ENCODE results near the gene HHEX.

HHEX gene

GRCh38 chr10:92692697-92693533, 3.2 kb downstream of the HHEX start:
- no peak for DNase-seq (ENCODE audit: low spot score)

GRCh38 chr10:92693534-92693893, 3.8 kb downstream of the HHEX start:
- no peak for DNase-seq (ENCODE audit: low spot score)

- no peak for DNase-seq (ENCODE audit: low spot score)
Measured at GRCh38 chr10:92695679-92696605, 6.2 kb downstream of the HHEX start.

GRCh38 chr10:92696606-92697383, 7.0 kb downstream of the HHEX start:
- no peak for DNase-seq (ENCODE audit: low spot score)

GRCh38 chr10:92697663-92698511, 8.1 kb downstream of the HHEX start:
- no peak for DNase-seq (ENCODE audit: low spot score)

- DNase-seq (ENCODE audit: low spot score), result no peak
Measured at GRCh38 chr10:92699193-92699517, 9.4 kb downstream of the HHEX start.

- no peak for DNase-seq (ENCODE audit: low spot score)
Measured at GRCh38 chr10:92699518-92700381, 10.0 kb downstream of the HHEX start.

- no peak for DNase-seq (ENCODE audit: low spot score)
Measured at GRCh38 chr10:92702301-92702916, 12.7 kb downstream of the HHEX start.

GRCh38 chr10:92712016-92712889, 22.5 kb downstream of the HHEX start:
- no peak for DNase-seq (ENCODE audit: low spot score)

GRCh38 chr10:92714152-92714845, 24.5 kb downstream of the HHEX start:
- DNase-seq (ENCODE audit: low spot score), result no peak

- no peak for DNase-seq (ENCODE audit: low spot score)
Measured at GRCh38 chr10:92714872-92715271, 25.1 kb downstream of the HHEX start.

GRCh38 chr10:92719991-92720830, 30.5 kb downstream of the HHEX start:
- DNase-seq (ENCODE audit: low spot score), result no peak

- no peak for DNase-seq (ENCODE audit: low spot score)
Measured at GRCh38 chr10:92720831-92721165, 31.0 kb downstream of the HHEX start.

- no peak for DNase-seq (ENCODE audit: low spot score)
Measured at GRCh38 chr10:92722349-92722748, 32.6 kb downstream of the HHEX start.

- no peak for DNase-seq (ENCODE audit: low spot score)
Measured at GRCh38 chr10:92727141-92727540, 37.4 kb downstream of the HHEX start.

GRCh38 chr10:92727550-92727949, 37.8 kb downstream of the HHEX start:
- no peak for DNase-seq (ENCODE audit: low spot score)

GRCh38 chr10:92729886-92730285, 40.1 kb downstream of the HHEX start:
- DNase-seq (ENCODE audit: low spot score), result no peak

- DNase-seq (ENCODE audit: low spot score), result no peak
Measured at GRCh38 chr10:92732958-92733357, 43.2 kb downstream of the HHEX start.

Measured in pons (tissue), 1 donor.